ENCODE results near the gene USP49.
A peak's percentile ranks its signal among the peaks of the same experiment; 100 is the strongest.
"Not testable (repeated sequence)": the region's sequence is repeated elsewhere in the genome, so short reads cannot be mapped to it uniquely, and the experiment has no call there.

USP49 gene

GRCh38 chr6:41895300-41896233 is at the start of gene USP49:
Gene USP49 (minus strand): TSS chr6:41895375. CDS start chr6:41806983, 88,392 bp downstream.
- DNase-seq: peak; percentile 96 to 98

- peak; percentile 50 to 57 for DNase-seq
Observed at GRCh38 chr6:41943456-41943855, 48.3 kb upstream of the USP49 start.

DNA sequence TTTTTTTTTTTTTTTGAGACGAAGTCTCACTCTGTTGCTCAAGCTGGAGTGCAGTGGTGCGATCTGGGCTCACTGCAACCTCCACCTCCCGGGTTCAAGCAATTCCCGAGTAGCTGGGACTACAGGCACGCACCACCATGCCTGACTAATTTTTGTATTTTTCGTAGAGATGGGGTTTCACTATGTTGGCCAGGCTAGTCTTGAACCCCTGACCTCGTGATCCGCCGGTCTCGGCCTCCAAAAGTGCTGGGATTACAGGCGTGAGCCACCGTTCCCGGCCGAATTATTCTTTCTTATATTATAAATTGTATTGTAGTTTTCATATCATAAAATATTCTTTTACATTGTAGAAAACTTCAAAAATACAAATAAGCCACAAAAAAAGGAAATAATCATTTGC is 47.7 kb upstream of the USP49 start:
- DNase-seq: not testable (repeated sequence)

- DNase-seq: no peak
Observed at GRCh38 chr6:41942067-41942851, 47.1 kb upstream of the USP49 start.

- DNase-seq: peak; percentile 97 to 98
Observed at GRCh38 chr6:41941280-41942066, 46.3 kb upstream of the USP49 start, which contains the start of gene CCND3. Gene CCND3 (minus strand): TSS chr6:41941808. CDS start chr6:41941649, 159 bp downstream.

- DNase-seq: peak; percentile 42 to 67
Observed at GRCh38 chr6:41940759-41941279, 45.6 kb upstream of the USP49 start.

- DNase-seq: peak in 1 of 2 experiments; percentile 27
Observed at GRCh38 chr6:41939848-41940758, 44.9 kb upstream of the USP49 start.

- DNase-seq: peak; percentile 91 to 95
Observed at GRCh38 chr6:41939176-41939847, 44.1 kb upstream of the USP49 start.

DNA sequence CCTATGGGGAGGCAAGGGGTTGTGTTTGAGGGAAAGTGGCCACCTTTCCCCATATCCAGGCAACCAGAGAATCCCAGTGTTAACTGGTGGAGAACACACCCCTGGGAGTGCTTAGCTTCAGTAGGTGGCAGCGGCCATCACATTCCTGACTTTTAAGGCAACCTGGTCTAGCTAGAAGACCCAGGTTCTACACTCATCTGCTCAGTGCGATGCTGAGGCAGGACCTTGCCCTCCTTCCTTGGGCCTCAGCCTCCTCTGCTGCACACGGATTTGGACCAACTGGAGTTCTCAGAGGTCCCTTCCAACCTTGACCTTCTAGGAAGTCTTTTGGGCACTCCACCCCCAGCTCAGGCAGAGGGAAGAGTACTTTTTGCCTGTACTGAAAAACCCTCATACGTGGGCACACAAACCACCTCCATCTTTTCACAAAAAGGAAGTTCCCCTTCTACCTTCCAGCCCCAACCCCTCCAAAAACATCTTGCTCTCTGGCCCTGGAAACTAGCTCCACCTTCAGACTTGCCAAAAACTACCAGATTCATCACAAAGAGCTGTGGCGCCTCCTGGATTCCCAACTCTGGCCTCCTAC is 43.5 kb upstream of the USP49 start:
- no peak for DNase-seq

GRCh38 chr6:41937861-41938574 is 42.8 kb upstream of the USP49 start:
- DNase-seq: peak; percentile 97 to 98

GRCh38 chr6:41937472-41937860 is 42.3 kb upstream of the USP49 start:
- DNase-seq: no peak

- peak; percentile 100 for DNase-seq
Observed at GRCh38 chr6:41936073-41936837, 41.1 kb upstream of the USP49 start.

DNA sequence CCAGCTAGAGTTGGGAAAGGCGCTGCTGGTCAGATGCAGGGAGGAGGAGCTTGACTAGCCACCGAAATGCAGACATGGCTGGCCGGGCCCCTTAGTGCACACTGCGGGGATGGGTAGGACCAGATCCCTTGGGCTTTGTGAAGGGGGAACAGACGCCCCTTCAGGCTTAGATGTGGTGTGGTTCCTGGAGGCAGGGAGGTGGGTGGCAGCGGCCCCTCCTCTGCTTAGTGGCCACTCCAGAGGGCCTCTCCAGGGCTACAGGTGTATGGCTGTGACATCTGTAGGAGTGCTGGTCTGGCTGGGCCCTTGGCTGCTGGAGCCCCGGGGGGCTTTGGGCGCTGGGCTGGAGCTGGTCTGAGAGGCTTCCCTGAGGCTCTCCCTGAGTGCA is 40.5 kb upstream of the USP49 start:
- DNase-seq: no peak

- no peak for DNase-seq
Observed at GRCh38 chr6:41935193-41935574, 40.0 kb upstream of the USP49 start.

DNA sequence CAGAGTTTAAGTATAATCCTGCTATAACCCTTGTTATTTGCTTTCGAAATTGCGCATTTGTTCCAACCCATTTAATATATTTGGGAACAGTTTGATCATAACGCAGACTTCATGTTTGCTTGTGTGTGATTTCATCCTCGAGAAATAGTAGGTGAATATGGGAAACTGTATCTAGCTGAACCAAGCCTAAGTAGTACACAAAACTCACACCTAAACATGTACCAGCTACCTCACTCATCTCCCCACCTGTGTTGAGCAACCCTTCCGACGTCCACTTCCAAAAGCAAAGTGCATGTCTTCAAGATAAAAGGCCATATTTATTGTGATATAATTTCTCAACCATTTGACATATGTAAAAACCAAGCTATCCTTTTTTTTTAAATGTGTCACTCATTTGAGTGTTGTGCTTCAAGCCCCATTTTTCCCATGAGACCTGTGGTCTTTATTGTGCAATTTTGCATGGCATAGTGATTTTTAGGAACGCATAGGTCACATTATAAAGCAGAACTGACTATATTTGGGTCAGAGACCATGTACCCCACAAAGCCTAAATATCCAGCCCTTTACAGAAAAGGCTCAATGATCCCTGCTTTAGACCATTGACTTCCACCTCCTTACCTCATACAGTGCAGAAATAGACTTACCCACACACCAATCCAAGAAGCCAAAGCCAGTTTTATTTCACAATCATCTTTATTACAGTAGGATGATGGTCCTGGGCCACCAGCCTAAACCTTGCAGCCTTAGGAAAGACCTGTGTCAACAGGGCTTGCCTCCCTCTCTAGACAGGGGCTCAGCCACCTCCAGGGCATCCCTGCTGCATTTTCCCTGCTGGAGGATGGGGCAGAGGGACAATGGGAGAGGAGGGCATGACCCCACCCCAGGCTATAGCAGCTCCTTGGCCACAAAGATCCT is 39.4 kb upstream of the USP49 start:
- peak; percentile 66 to 69 for DNase-seq

GRCh38 chr6:41932378-41932777 is 37.2 kb upstream of the USP49 start:
- DNase-seq: no peak

GRCh38 chr6:41931792-41932191 is 36.6 kb upstream of the USP49 start:
- no peak for DNase-seq

GRCh38 chr6:41929924-41930323 is 34.7 kb upstream of the USP49 start:
- no peak for DNase-seq

Data from AML-193 (cell line).